CD4-positive, alpha-beta T cell treated with Interleukin-4 for 4 hours (primary cell): ENCODE data around the gene INO80.
"Not testable (repeated sequence)": the region's sequence is repeated elsewhere in the genome, so short reads cannot be mapped to it uniquely, and the experiment has no call there.

ENCODE experiments used
- DNase-seq: peaks from one replicate; pipeline ENCODE4 v3.0.0-alpha.2; 2020

Gene INO80

GRCh38 chr15:40992241-40992741 is 123.8 kb downstream of the INO80 start:
- DNase-seq: no peak

GRCh38 chr15:40991355-40991754 is 124.7 kb downstream of the INO80 start:
- DNase-seq: no peak

- DNase-seq: no peak
Observed at GRCh38 chr15:40990789-40991188, 125.3 kb downstream of the INO80 start.

- DNase-seq: no peak
Observed at GRCh38 chr15:40990080-40990479, 126.0 kb downstream of the INO80 start.

- no peak for DNase-seq
Observed at GRCh38 chr15:40988156-40988555, 127.9 kb downstream of the INO80 start.

- no peak for DNase-seq
Observed at GRCh38 chr15:40986820-40987219, 129.3 kb downstream of the INO80 start.

- DNase-seq: no peak
Observed at GRCh38 chr15:40985541-40986330, 130.3 kb downstream of the INO80 start.

GRCh38 chr15:40984964-40985363 is 131.1 kb downstream of the INO80 start:
- no peak for DNase-seq

- DNase-seq: no peak
Observed at GRCh38 chr15:40984406-40984805, 131.7 kb downstream of the INO80 start.

GRCh38 chr15:40982855-40983254 is 133.2 kb downstream of the INO80 start:
- DNase-seq: no peak

- no peak for DNase-seq
Observed at GRCh38 chr15:40981186-40981585, 134.9 kb downstream of the INO80 start.

GRCh38 chr15:40978562-40978961 is 137.5 kb downstream of the INO80 start:
- no peak for DNase-seq

- DNase-seq: no peak
Observed at GRCh38 chr15:40978141-40978540, 137.9 kb downstream of the INO80 start.

- no peak for DNase-seq
Observed at GRCh38 chr15:40976819-40977218, 139.3 kb downstream of the INO80 start.

- DNase-seq: no peak
Observed at GRCh38 chr15:40974879-40975278, 141.2 kb downstream of the INO80 start.

- no peak for DNase-seq
Observed at GRCh38 chr15:40969363-40969762, 146.7 kb downstream of the INO80 start.

- no peak for DNase-seq
Observed at GRCh38 chr15:40968290-40969085, 147.6 kb downstream of the INO80 start.

GRCh38 chr15:40964634-40965033 is 151.4 kb downstream of the INO80 start:
- no peak for DNase-seq

GRCh38 chr15:40964006-40964405 is 152.1 kb downstream of the INO80 start:
- DNase-seq: no peak

- DNase-seq: no peak
Observed at GRCh38 chr15:40963201-40963600, 152.9 kb downstream of the INO80 start.

- not testable (repeated sequence) for DNase-seq
Observed at GRCh38 chr15:40962317-40962716, 153.8 kb downstream of the INO80 start.

GRCh38 chr15:40961740-40962139 is 154.3 kb downstream of the INO80 start:
- not testable (repeated sequence) for DNase-seq

GRCh38 chr15:40960925-40961324 is 155.2 kb downstream of the INO80 start:
- DNase-seq: no peak
